Kasumi-1 (cell line): ENCODE results near the gene SLFN11.
A peak's percentile ranks its signal among the peaks of the same experiment; 100 is the strongest.
"Not testable (repeated sequence)": the region's sequence is repeated elsewhere in the genome, so short reads cannot be mapped to it uniquely, and the experiment has no call there.

Source experiments
- DNase-seq, 2 experiments: peaks; one replicate each; lab custom pipeline; 2025; lab: John Stamatoyannopoulos, UW

SLFN11 gene

GRCh38 chr17:35373534-35373983, at the start of gene SLFN11:
Gene SLFN11, minus strand, starts transcription at chr17:35373621. Its CDS starts 9,814 bp downstream, at chr17:35363807.
- no peak for DNase-seq

- DNase-seq = not testable (repeated sequence)
Measured at GRCh38 chr17:35421069-35421468, 47.6 kb upstream of the SLFN11 start.

- DNase-seq = no peak
Measured at GRCh38 chr17:35416659-35417058, 43.2 kb upstream of the SLFN11 start.

GRCh38 chr17:35414707-35415106, 41.3 kb upstream of the SLFN11 start:
- DNase-seq = not testable (repeated sequence)

GRCh38 chr17:35414247-35414646, 40.8 kb upstream of the SLFN11 start:
- no peak for DNase-seq

GRCh38 chr17:35407531-35407930, 34.1 kb upstream of the SLFN11 start:
- no peak for DNase-seq

GRCh38 chr17:35406568-35406967, 33.1 kb upstream of the SLFN11 start:
- DNase-seq = no peak

- no peak for DNase-seq
Measured at GRCh38 chr17:35404360-35404759, 30.9 kb upstream of the SLFN11 start.

GRCh38 chr17:35393783-35394182, 20.4 kb upstream of the SLFN11 start:
- not testable (repeated sequence) for DNase-seq

- DNase-seq = peak; percentile 11 to 35
Measured at GRCh38 chr17:35390663-35391062, 17.2 kb upstream of the SLFN11 start.

- no peak for DNase-seq
Measured at GRCh38 chr17:35390156-35390555, 16.7 kb upstream of the SLFN11 start.

- DNase-seq = no peak
Measured at GRCh38 chr17:35387496-35387895, 14.1 kb upstream of the SLFN11 start.

- DNase-seq = no peak
Measured at GRCh38 chr17:35377706-35378105, 4.3 kb upstream of the SLFN11 start.

GRCh38 chr17:35377068-35377467, 3.6 kb upstream of the SLFN11 start:
- DNase-seq = no peak

- no peak for DNase-seq
Measured at GRCh38 chr17:35376245-35376644, 2.8 kb upstream of the SLFN11 start.

- no peak for DNase-seq
Measured at GRCh38 chr17:35374766-35375344, 1.4 kb upstream of the SLFN11 start.

- DNase-seq = no peak
Measured at GRCh38 chr17:35373984-35374765, 754 bp upstream of the SLFN11 start.

GRCh38 chr17:35372846-35373533, 431 bp downstream of the SLFN11 start:
- DNase-seq = no peak

GRCh38 chr17:35371934-35372333, 1.5 kb downstream of the SLFN11 start:
- DNase-seq = no peak

GRCh38 chr17:35368081-35368830, 5.2 kb downstream of the SLFN11 start:
- peak; percentile 53 to 67 for DNase-seq

GRCh38 chr17:35361027-35361426, 12.4 kb downstream of the SLFN11 start:
- no peak for DNase-seq

GRCh38 chr17:35359398-35359797, 14.0 kb downstream of the SLFN11 start:
- no peak for DNase-seq
